H9 (cell line): ENCODE results near the gene TMIE. TPM values are rescaled to one million over a fixed set of nuclear protein-coding genes. Genes with fewer than 3 reads are reported as not detected.

Experiments used
- DNase-seq: peaks from one replicate; pipeline ENCODE4 v3.0.0-alpha.2; 2017
- H2AFZ ChIP-seq: one replicate; pipeline ENCODE4 v1.6.1; 2013; ENCODE audit warnings: mild to moderate bottlenecking, low read length, control low read depth, moderate library complexity
- H2AK5ac ChIP-seq: 2 replicates; pipeline ENCODE4 v1.6.1; 2013; ENCODE audit warnings: low read length, control low read depth, mixed read lengths; ENCODE audit not compliant: insufficient read length
- H2BK120ac ChIP-seq: one replicate; pipeline ENCODE4 v1.6.1; 2013; ENCODE audit warnings: low read depth, mild to moderate bottlenecking, low read length, control low read depth, inconsistent platforms; ENCODE audit not compliant: poor library complexity, severe bottlenecking
- H2BK12ac ChIP-seq: 2 replicates; pipeline ENCODE4 v1.6.1; 2013; ENCODE audit warnings: low read length, control low read depth, mixed read lengths, low read depth; ENCODE audit not compliant: insufficient read length
- H2BK15ac ChIP-seq: 2 replicates; pipeline ENCODE4 v1.6.1; 2013; ENCODE audit warnings: low read depth, low read length, control low read depth
- H2BK20ac ChIP-seq: one replicate; pipeline ENCODE4 v1.6.1; 2013; ENCODE audit warnings: low read depth, mild to moderate bottlenecking, low read length, control low read depth, inconsistent platforms; ENCODE audit not compliant: poor library complexity, severe bottlenecking
- H2BK5ac ChIP-seq: 2 replicates; pipeline ENCODE4 v1.6.1; 2013; ENCODE audit warnings: low read length, control low read depth, mixed read lengths; ENCODE audit not compliant: insufficient read length
- H3K14ac ChIP-seq: 2 replicates; pipeline ENCODE4 v1.6.1; 2013; ENCODE audit warnings: low read length, control low read depth; ENCODE audit not compliant: insufficient read depth
- H3K18ac ChIP-seq: 2 replicates; pipeline ENCODE4 v1.6.1; 2013; ENCODE audit warnings: low read depth, mild to moderate bottlenecking, mixed read lengths, low read length, control low read depth; ENCODE audit not compliant: insufficient read length
- H3K23ac ChIP-seq: 2 replicates; pipeline ENCODE4 v1.6.1; 2013; ENCODE audit warnings: low read length, control low read depth, mixed read lengths, low read depth; ENCODE audit not compliant: insufficient read length
- H3K23me2 ChIP-seq: 2 replicates; pipeline ENCODE4 v1.6.1; 2013; ENCODE audit warnings: low read depth, mild to moderate bottlenecking, mixed read lengths, low read length, control low read depth; ENCODE audit not compliant: insufficient read length, poor library complexity, severe bottlenecking
- H3K27ac ChIP-seq: 2 replicates; pipeline ENCODE4 v1.5.1; 2013; ENCODE audit warnings: low read length, control low read depth, mixed read lengths, low read depth; ENCODE audit not compliant: insufficient read length
- H3K27me3 ChIP-seq: 2 replicates; pipeline ENCODE4 v1.6.1; 2013; ENCODE audit warnings: low read length, control low read depth, inconsistent platforms; ENCODE audit not compliant: insufficient read depth
- H3K4ac ChIP-seq: 2 replicates; pipeline ENCODE4 v1.6.1; 2013; ENCODE audit warnings: low read depth, mild to moderate bottlenecking, control low read depth, inconsistent platforms, low read length, moderate library complexity
- H3K4me1 ChIP-seq: 2 replicates; pipeline ENCODE4 v1.6.1; 2013; ENCODE audit warnings: low read length, control low read depth, inconsistent platforms; ENCODE audit not compliant: insufficient read depth
- H3K4me2 ChIP-seq: 2 replicates; pipeline ENCODE4 v1.6.1; 2013; ENCODE audit warnings: low read length, control low read depth, mixed read lengths; ENCODE audit not compliant: insufficient read length, insufficient read depth
- H3K56ac ChIP-seq: 2 replicates; pipeline ENCODE4 v1.6.1; 2013; ENCODE audit warnings: low read depth, mild to moderate bottlenecking, mixed read lengths, low read length, control low read depth; ENCODE audit not compliant: insufficient read length
- H3K79me1 ChIP-seq: 2 replicates; pipeline ENCODE4 v1.6.1; 2013; ENCODE audit warnings: low read depth, mild to moderate bottlenecking, moderate library complexity, low read length, control low read depth, inconsistent platforms; ENCODE audit not compliant: insufficient read depth, poor library complexity, severe bottlenecking
- H3K79me2 ChIP-seq: 2 replicates; pipeline ENCODE4 v1.6.1; 2013; ENCODE audit warnings: low read length, control low read depth, inconsistent platforms; ENCODE audit not compliant: insufficient read depth
- H3K9ac ChIP-seq: 2 replicates; pipeline ENCODE4 v1.6.1; 2013; ENCODE audit warnings: low read length, control low read depth, mixed read lengths; ENCODE audit not compliant: insufficient read length; ENCODE audit errors: extremely low read depth
- H3K9me3 ChIP-seq: one replicate; pipeline ENCODE4 v1.6.1; 2013; ENCODE audit warnings: low read depth, low read length, inconsistent platforms; ENCODE audit not compliant: control insufficient read depth
- H3T11ph ChIP-seq: one replicate; pipeline ENCODE4 v1.6.1; 2013; ENCODE audit warnings: mild to moderate bottlenecking, low read length, control low read depth, inconsistent platforms
- H4K20me1 ChIP-seq: one replicate; pipeline ENCODE4 v1.6.1; 2013; ENCODE audit not compliant: control insufficient read depth, insufficient read length, insufficient read depth
- H4K5ac ChIP-seq: 2 replicates; pipeline ENCODE4 v1.6.1; 2013; ENCODE audit warnings: low read depth, mild to moderate bottlenecking, mixed read lengths, low read length, control low read depth; ENCODE audit not compliant: insufficient read length
- H4K8ac ChIP-seq: replicated peaks from 2 replicates; pipeline ENCODE4 v1.6.1; 2013; ENCODE audit warnings: low read length, control low read depth, mixed read lengths, low read depth; ENCODE audit not compliant: insufficient read length
- H4K91ac ChIP-seq: 2 replicates; pipeline ENCODE4 v1.6.1; 2013; ENCODE audit warnings: low read depth, mild to moderate bottlenecking, moderate library complexity, mixed read lengths, low read length, control low read depth; ENCODE audit not compliant: insufficient read length
- H3K27ac Mint-ChIP-seq, 3 experiments: 2 replicates in 2 of 3; 3 replicates in 1 of 3; pipeline ENCODE4 v1.8.0; 2020 to 2021; ENCODE audit warnings: mixed read lengths in 3 of 3, mild to moderate bottlenecking in 1 of 3, moderate library complexity in 1 of 3
- H3K27me3 Mint-ChIP-seq: 2 replicates; pipeline ENCODE4 v1.8.0; 2021; ENCODE audit warnings: low read depth, mild to moderate bottlenecking, moderate library complexity, mixed read lengths
- H3K36me3 Mint-ChIP-seq, 3 experiments: 2 replicates in 2 of 3; 3 replicates in 1 of 3; pipeline ENCODE4 v1.8.0; 2020 to 2021; ENCODE audit warnings: low read depth in 3 of 3, mixed read lengths in 3 of 3; ENCODE audit not compliant: insufficient read depth in 1 of 3
- H3K4me1 Mint-ChIP-seq, 2 experiments: 2 replicates each; pipeline ENCODE4 v1.8.0; 2020; ENCODE audit warnings: mixed read lengths in 2 of 2
- H3K4me3 Mint-ChIP-seq, 2 experiments: 2 replicates in 1 of 2; 3 replicates in 1 of 2; pipeline ENCODE4 v1.8.0; 2020 to 2021; ENCODE audit warnings: mild to moderate bottlenecking in 2 of 2, mixed read lengths in 2 of 2, moderate library complexity in 1 of 2
- H3K9me3 Mint-ChIP-seq, 2 experiments: 2 replicates in 1 of 2; 3 replicates in 1 of 2; pipeline ENCODE4 v1.8.0; 2020; ENCODE audit warnings: mild to moderate bottlenecking in 2 of 2, mixed read lengths in 2 of 2, moderate library complexity in 1 of 2
- WGBS: extraction: QIAGEN DNeasy Blood & Tissue Kit; methylation state at CpG from one replicate; pipeline ENCODE4 v1.1.7; 2013; ENCODE audit warnings: missing lambda C conversion rate, low lambda C conversion rate, mixed read lengths; ENCODE audit not compliant: insufficient read length; ENCODE audit errors: extremely low coverage; 5-methylcytosine and 5-hydroxymethylcytosine counted together
- total RNA-seq: library from RNA; stranded (reverse); gene quantifications from 2 replicates; pipeline ENCODE4 v1.2.1, GENCODE V29; 2021
- TF ChIP-seq, protein P1 (sequence below): fragments of 200-600 bp; sonication (generic); conservative IDR thresholded peaks from 3 replicates; pipeline ENCODE4 v1.8.0; 2021; ENCODE audit warnings: antibody characterized with exemption, mild to moderate bottlenecking

TMIE gene
- total RNA-seq, 1 experiment from 2014 or later: 0.63 TPM

DNA sequence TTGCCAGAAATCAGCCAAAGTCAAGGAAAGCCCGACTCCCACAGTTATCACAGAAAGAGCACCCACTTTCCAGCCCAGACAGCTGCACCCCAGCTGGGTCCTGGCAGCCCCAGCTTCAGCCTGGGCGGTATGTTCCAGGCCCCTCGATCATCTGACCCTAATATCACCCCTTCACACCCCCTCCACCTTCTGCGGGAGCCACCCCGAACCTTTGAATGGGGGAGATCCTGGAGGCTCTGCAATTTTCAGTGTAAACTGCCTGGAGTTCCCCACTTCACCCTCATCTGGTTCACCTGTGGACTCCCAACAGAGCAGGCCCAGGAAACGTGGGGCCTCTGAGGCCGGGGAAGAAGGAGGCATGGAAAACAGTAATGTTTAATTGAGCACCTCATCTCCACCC lies 10.6 kb downstream of the TMIE start:
- H3K36me3 Mint-ChIP-seq: no peaks in the 10 kb centered on the region
- peaks cover 2% of the 10 kb centered on the region for H3K27me3 Mint-ChIP-seq
- Histone ChIP-seq H2BK120ac (no peak overlapping the region), H3K56ac (no peak overlapping the region), H2BK5ac (no peak overlapping the region), H3K27ac (no peak overlapping the region), H3K9ac (no peak overlapping the region), H4K5ac (no peak overlapping the region), H4K20me1 (no peaks in the 10 kb centered on the region), H3K27me3 (no peaks in the 10 kb centered on the region), H2BK15ac (no peak overlapping the region), H4K91ac (no peak overlapping the region), H3K4ac (no peak overlapping the region), H3K4me2 (no peak overlapping the region), H2AFZ (no peak overlapping the region), H2BK20ac (no peak overlapping the region), H3T11ph (no peak overlapping the region), H3K79me1 (no peaks in the 10 kb centered on the region), H2BK12ac (no peak overlapping the region), H3K18ac (no peak overlapping the region), H3K23ac (no peak overlapping the region), H3K23me2 (no peaks in the 10 kb centered on the region), H3K9me3 (no peaks in the 10 kb centered on the region), H4K8ac (no peak overlapping the region), H3K4me1 (no peaks in the 10 kb centered on the region), H3K79me2 (no peaks in the 10 kb centered on the region), H2AK5ac (no peak overlapping the region), H3K14ac (no peak overlapping the region; the same call in 1 of the 2 replicates)
- H3K4me1 Mint-ChIP-seq: peaks cover 3 to 4% of the 10 kb centered on the region in 2 experiments; a peak in 2 of 4 replicates
- no peak overlapping the region for H3K27ac Mint-ChIP-seq
- H3K4me3 Mint-ChIP-seq: no peak overlapping the region
- no peaks in the 10 kb centered on the region for H3K9me3 Mint-ChIP-seq
- WGBS: no CpG with 5 or more reads among the region's 7 CpGs
- TF ChIP-seq, protein P1, sequence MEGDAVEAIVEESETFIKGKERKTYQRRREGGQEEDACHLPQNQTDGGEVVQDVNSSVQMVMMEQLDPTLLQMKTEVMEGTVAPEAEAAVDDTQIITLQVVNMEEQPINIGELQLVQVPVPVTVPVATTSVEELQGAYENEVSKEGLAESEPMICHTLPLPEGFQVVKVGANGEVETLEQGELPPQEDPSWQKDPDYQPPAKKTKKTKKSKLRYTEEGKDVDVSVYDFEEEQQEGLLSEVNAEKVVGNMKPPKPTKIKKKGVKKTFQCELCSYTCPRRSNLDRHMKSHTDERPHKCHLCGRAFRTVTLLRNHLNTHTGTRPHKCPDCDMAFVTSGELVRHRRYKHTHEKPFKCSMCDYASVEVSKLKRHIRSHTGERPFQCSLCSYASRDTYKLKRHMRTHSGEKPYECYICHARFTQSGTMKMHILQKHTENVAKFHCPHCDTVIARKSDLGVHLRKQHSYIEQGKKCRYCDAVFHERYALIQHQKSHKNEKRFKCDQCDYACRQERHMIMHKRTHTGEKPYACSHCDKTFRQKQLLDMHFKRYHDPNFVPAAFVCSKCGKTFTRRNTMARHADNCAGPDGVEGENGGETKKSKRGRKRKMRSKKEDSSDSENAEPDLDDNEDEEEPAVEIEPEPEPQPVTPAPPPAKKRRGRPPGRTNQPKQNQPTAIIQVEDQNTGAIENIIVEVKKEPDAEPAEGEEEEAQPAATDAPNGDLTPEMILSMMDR: no peak
- DNase-seq: no peak
